Left hindlimb (tissue), 1 donor: ENCODE measurements around the gene SNX9.

Experiments
- DNase-seq: peaks from one replicate; pipeline ENCODE4 v3.0.0-alpha.2; 2018

Gene SNX9

GRCh38 chr6:157861184-157861583 lies 38.1 kb downstream of the SNX9 start:
- DNase-seq = no peak

DNA sequence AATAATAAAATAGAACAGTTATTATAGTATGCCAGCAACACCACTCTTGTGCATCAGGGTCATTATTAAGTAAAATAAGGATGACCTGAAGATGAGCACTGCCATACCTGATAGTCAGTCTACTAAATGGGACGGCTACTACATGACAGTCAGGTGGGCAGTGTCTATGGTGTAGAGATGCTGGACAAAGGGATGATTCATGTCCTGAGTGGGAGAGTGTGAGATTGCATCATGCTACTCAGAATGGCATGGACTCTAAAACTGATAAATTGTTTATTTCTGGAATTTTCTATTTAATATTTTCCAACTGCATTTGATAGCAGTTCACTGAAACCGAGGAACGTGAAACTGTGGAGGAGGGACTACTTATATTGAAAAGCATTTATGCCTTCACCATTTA lies 38.8 kb downstream of the SNX9 start:
- DNase-seq = no peak

GRCh38 chr6:157862706-157863105 lies 39.7 kb downstream of the SNX9 start:
- DNase-seq = no peak

GRCh38 chr6:157864185-157864761 lies 41.2 kb downstream of the SNX9 start:
- DNase-seq = no peak

DNA sequence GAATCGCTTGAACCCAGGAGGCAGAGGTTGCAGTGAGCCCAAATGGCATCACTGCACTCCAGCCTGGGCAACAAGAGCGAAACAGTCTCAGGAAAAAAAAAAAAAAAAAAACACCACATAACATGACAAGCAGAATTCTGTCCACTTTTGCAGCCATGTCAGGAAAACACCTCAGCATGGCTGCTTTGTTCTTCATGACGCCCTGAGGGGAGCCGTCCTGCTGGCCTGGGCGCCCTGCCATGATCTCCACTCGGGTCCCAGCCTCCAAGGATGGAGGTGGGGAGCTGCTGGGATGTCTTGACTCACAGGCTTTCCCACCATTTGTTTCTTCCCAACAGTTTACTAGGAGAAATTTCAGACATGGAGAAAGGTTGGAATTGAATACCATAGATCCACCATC lies 42.2 kb downstream of the SNX9 start:
- no peak for DNase-seq

GRCh38 chr6:157867155-157867559 lies 44.1 kb downstream of the SNX9 start:
- DNase-seq = no peak

GRCh38 chr6:157867981-157868380 lies 44.9 kb downstream of the SNX9 start:
- no peak for DNase-seq

GRCh38 chr6:157868835-157869234 lies 45.8 kb downstream of the SNX9 start:
- no peak for DNase-seq

DNA sequence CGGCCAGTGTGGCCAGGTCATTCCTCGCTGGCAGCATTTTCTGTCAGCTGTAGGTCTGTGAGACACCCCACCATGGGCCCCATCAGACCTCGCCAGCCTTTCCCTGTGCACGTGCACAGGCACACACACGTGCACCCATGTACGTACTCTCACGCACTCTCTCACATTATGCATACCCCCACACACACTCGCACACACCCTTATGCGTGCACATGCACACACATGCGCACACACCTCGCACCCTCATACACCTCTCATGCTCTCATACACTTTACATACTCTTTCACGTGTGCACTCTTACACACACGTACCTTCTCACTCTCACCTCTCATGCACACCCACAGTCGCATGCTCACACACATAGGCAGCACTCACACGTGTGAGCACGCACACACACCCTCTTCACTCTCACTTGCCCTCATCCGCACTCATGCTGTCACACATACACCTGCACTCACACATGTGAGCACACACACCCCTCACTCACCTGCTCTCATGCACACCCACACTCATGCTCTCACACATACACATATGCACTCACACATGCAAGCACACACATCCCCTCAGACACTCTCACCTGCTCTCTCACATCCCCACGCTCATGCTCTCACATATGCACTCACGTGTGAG lies 46.7 kb downstream of the SNX9 start:
- DNase-seq = no peak

DNA sequence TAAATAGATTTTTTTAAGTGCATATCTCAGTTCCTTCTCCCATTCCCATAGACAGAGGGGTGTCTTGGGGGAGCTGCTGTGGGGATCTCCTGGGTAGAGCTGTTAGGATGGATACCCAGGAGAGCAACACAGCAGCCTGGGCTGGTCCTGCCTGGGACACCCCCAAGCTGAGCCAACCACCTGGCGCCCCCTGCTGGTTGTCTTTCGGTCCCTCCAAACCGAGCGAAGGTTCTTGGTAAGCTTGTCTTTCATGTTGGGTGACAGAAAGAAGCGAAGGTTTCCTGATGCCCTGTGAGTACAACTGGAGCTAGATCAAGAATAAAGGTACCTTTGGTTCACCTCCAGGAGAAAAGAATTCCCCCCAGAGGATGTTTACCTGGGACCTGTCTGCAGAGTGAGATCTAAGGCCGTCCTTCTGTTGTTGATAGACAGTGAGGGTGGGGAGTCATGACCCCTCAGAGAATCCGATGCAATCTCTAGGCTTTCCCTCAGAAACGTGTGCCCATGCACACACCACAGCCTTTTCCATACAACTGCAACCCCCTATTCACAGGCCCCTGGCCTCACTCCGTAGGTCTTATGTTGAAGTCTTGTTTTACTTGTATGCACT lies 50.8 kb downstream of the SNX9 start:
- peak; percentile 68 for DNase-seq

GRCh38 chr6:157877149-157877548 lies 54.1 kb downstream of the SNX9 start:
- no peak for DNase-seq

DNA sequence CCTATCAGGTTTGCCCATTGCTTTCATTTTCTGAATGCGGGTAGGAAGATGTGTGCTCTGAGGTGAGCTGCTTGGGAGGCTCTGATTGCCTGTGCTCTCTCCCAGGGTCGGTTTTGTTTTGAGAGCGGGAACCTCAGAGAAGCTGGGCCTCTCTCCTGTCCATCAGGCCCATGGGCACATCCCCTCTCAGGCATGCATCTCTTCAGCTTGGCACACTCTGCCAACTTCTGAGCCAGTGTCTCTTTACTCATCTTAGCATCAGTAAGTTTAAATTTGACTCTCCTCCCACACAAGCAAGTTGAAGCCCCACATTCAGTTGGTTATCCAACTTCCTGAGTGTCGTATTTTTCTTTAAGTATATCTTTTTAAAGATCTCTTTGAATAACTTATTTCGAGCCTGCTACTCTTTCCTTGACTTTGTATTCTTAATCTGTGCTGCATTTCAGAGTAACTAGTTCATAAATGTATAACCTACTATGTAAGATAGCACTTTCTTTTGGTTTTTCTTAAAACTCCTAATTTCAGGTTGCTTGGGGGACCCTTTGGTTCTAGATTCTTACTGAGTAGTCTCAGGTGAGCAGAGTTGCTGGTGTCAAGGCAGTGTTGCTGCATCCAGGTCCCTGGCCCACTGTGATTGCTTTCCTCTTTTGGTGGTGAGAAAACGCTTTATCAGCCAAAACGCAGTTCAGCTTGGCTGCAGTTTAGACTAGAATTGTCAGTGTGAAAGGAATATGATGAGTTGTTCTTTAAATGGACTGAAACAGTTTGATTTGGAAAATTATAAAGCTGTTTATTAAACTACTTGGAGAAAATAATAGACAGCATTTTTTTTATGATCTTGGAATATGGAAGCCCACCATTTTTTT lies 54.8 kb downstream of the SNX9 start:
- no peak for DNase-seq

- no peak for DNase-seq
Measured at GRCh38 chr6:157879034-157879872, 56.2 kb downstream of the SNX9 start.

- DNase-seq = no peak
Measured at GRCh38 chr6:157879873-157880254, 56.8 kb downstream of the SNX9 start.

DNA sequence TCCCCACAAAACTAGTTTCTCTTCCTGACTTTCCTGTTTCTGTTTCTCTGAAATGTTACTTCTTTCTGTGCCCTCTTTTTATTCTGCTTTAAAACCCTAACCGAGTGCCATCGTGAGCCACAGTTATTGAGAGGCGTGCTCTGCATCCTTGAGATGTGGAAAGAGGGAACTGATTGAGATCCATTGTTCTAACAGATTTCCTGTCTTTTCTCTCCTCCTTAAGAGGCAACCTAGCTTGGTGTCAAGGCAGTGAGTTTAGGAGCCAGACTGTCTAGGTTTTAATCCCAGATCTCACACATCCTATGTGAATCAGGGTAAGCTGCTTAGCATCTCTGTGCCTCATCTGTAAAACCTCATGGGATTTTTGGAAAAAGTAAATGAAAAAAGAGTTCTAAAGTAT lies 57.5 kb downstream of the SNX9 start:
- no peak for DNase-seq

DNA sequence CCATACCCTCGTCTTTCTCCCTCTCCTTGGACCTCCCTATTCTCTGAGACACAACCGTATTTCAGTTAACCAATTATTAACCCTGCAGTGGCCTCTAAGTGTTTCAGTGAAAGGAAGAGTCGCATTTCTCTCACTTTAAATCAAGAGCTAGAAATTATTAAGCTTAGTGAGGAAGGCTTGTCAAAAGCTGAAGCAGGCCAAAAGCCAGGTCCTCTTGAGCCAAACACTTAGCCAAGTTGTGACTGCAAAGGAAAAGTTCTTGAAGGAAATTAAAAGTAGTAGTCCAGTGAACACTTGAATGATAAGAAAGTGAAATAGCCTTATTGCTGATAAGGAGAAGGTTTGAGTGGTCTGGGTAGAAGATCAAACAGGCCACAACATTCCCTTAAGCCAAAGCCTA lies 58.3 kb downstream of the SNX9 start:
- no peak for DNase-seq

DNA sequence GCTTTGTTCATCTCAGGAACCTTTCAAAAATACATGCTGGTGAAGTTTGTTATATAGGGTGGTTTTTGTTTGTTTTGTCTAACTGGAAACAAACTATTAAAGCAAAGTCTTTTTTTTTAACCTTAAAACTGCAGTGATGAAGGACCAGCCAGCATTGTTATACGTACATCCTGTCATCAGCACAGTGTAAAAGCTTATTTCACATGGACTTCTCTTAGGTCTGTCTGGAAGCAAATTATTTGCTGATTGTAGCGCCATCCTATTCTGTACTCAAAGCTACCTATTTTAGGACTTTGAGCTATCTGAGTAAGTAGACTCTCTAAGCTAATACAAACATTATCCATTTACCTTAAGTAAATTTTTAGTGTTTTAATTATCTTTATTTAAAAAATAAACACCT lies 61.7 kb downstream of the SNX9 start:
- DNase-seq = no peak

DNA sequence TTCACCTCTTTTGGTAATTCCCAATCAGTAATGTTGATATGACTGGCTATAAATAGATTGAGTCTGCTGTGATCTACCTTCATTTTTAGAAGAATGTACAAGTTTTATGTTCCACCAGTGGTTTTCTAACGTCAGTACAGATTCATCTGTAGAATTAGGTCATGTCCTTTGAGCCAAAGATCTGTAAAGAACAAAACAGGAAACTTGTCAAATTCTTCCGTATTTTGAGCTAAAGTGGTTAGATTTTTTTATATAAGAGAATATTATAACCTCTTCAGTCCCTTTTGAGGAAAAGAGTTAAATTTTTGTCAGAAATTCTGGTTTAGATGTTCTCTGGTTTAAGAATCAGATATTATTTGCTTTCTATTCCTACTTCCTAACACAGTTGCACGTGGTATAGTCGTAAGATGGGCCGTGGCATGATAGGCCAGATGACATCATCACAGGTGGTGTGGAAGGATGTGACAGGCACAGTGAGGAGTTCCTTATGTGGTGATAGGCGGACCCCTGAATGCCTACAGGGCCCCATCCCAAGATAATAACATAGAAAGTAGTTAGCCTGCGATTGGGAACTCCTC lies 62.3 kb downstream of the SNX9 start:
- DNase-seq = no peak

DNA sequence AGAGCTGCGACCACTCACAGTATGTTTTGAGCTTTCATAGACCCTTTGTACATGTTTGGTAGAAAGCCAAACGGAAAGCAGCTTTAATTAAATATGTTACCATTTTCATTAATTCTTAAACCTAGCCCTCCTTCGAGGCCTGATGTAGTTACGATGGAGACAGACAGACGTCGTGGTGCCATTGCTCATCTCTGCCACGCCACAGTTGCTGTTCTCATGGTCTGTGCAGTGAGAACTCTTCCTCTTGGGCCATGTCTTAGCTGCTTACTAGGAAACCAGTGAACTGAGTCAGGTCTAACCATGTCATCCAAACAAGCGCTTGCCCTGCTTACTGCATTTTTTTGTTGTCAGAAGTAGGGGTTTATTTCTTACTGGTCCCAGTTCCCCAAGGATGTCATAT lies 62.8 kb downstream of the SNX9 start:
- no peak for DNase-seq

GRCh38 chr6:157887892-157888291 lies 64.8 kb downstream of the SNX9 start:
- no peak for DNase-seq

- no peak for DNase-seq
Measured at GRCh38 chr6:157891544-157892362, 68.7 kb downstream of the SNX9 start.
